ENCODE data around the gene FAM120A.

FAM120A gene

DNA sequence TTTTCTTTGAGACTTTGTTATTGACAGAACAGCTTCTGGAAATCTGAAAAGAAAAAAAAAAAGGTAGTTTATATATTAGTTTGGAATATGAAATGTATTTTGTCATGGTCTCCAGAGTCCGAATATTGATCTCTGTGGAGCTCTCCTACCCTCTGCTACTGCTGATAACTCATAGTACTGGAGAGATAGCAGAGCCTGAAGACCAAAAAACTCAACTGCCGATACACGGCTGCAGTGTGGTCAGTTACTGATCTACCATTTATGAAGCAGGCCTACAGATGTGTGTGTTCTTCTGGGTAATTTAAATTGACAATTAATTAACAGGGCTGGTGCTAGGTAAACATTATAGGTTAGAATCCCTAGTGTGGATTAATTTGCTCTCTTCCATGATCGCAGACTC is 3.8 kb upstream of the FAM120A start:
- no peak for DNase-seq

DNA sequence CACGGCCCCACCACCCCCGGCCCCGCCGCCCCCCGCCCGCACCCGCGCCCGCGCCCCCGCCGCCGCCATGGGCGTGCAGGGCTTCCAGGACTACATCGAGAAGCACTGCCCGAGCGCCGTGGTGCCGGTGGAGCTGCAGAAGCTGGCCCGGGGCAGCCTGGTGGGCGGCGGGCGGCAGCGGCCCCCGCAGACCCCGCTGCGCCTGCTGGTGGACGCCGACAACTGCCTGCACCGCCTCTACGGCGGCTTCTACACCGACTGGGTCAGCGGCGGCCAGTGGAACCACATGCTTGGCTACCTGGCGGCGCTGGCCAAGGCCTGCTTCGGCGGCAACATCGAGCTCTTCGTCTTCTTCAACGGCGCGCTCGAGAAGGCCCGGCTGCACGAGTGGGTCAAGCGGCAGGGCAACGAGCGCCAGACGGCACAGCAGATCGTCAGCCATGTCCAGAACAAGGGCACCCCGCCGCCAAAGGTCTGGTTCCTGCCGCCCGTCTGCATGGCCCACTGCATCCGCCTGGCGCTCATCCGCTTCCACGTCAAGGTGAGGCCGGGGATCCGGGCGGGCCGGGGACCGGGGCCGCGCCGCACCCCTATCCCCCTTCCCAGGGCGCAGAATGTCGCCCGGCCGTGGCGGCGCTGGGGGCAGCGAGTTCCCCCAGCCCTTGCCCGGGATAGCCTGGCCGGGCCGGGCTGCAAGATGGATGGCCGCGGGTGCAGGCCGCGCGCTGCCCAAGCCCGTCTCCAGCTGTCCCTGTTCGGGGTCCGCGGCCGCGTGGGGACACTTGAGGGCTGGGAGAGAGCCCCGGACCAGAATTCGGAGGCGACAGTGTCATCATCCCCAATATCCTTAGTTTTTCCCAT is 594 bp downstream of the FAM120A start:
- no peak for DNase-seq

DNA sequence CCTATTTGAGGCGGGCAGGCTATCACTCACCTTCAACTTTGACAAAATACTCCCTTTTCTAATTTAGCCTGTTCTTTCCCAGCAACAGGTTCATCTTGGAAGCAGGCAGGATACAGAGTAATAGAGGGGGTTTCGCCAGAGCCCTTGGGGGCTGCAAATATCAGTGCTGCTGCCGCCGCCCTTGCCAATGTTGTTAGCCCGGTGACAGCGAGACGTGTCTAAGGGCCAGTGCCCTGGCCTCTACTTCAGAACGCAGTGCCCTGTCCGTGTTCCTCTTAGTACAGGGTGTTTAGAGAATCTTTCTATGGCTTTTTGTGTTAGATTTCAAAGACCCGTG is 1.2 kb downstream of the FAM120A start:
- DNase-seq: no peak

DNA sequence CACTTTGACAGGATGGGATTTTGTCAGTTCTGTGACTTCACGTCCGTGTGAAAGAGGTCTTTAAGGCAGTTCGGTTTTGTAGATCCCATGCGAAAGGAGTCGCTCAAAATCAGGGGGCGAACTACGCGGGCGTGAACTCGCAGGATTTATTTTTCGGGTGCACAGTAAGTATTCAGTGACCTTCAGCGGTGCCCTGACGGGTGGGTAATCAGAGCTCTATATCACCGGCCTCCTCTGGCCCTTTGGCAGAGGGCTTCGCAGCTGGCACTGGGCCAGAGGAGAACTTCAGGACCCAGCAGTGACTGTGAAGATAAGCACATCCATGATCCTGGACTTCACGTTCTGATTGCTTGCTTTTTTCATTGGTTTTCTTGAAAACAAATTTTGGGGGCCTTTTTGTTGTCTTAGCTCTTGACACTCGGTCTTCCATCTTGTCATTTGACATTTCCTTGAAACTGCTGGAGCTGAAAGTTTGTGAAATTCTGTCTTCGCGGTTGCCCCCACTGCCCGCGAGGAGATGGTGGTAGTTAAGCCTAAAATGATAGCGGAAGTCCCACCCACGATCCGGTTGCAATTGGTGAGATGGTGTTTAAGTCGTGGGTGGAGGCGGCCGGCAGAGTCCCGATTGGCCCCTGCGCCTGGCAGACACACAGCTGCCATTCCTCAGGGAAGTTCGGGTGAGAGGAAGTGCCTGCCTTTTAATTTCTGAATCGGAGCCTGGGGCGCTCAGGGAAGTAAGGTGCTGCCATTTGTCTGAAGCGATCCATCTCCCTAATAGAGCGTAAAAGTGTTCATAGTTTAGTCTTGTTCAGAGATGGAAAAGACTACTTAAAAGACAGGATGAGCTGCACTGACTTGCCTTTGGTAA is 1.8 kb downstream of the FAM120A start, which contains the start of gene FAM120AOS:
FAM120AOS (minus strand) TSS at position 535 of the 868 bp plus-strand sequence. CDS start 872 bp downstream, outside the sequence.
- DNase-seq: peak; percentile 87

DNA sequence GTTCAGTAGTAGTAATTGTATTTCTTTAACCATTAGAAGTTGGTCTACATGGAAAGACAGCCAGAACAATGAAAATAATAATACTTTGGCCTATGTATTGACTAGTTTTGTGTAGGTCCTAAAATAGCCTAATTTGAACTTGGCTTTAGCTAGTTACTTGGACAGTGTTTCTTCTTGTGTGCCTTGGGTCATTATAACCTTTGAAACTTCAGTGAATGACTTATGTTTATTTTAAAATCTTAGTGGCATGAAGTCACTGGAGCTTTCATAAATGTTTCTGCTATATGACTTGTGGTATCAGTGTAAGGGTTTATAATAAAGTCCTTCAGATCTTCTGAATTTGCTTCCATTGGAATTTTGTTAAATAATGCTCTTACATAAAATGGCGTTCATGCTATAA is 4.5 kb downstream of the FAM120A start:
- DNase-seq: no peak

DNA sequence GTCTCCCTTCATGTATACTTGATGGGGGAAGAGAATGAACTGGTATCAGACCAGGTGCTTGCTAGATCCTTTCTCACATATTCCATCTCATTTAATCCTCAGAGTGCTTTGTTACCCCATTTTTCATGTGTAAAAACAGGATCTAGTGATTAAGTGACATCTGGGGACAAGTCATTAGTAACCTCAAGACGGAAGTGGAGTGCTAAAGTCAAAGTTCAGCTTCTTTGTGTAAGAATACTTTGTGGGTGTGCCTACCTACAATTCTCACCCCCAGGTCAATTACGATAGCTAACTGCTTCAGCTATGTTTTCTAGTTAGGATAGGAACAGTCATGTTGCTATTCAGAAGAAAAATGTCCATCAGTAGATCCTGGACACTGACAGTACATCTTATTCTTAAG is 5.0 kb downstream of the FAM120A start:
- DNase-seq: no peak

DNA sequence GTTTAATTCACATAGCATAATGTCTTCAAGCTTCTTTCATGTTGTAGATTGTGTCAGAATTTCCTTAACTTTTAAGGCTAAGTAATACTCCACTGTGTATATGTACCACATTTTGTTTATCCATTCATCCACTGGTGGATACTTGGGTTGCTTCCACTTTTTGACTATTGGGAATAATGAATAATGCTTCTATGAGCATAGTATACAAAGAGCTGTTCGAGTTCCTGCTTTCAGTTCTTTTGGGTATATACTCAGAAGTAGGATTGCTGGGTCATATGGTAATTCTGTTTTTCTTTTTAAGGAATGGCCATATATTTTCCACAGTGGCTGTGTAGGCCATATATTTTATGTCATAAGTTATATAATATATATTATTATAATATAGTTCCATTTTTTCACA is 5.5 kb downstream of the FAM120A start:
- DNase-seq: no peak

DNA sequence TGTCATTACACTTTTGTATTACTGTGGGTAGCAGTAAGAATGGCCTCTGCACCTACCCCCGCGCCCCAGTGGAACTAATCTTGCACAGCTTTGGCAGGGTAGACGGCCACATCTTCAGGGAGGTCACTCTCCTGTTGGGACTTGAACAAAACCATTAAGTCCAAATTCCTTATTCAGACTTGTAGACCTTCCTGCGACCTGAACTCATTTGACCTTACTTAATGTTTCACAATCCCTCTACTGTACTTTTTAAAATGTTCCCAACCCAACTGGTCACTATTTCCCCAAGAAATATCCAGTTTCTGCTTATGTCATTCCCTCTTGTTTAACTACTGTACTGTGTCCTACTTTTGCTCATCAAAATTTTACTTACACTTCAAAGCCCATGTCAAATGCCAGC is 7.2 kb downstream of the FAM120A start:
- no peak for DNase-seq

DNA sequence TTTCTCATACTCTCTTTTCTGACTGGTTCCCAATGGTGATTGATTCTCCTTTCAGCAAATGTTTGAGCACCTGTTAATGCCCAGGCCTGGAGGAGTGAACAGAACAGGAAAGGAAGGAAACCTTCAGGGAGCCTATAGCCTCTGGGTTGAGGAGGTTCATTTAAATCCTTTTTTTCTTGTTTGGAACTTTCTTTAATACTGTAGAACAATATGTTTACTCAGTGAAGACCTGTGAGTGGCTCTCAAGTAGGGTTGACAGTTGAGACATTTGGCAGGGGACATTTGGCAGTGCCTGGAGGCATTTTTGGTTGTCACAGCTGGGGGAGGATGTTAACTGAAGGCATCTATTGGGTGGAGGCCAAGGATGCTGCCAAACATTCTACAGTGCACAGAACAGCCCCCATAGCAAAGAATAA is 8.0 kb downstream of the FAM120A start:
- no peak for DNase-seq

DNA sequence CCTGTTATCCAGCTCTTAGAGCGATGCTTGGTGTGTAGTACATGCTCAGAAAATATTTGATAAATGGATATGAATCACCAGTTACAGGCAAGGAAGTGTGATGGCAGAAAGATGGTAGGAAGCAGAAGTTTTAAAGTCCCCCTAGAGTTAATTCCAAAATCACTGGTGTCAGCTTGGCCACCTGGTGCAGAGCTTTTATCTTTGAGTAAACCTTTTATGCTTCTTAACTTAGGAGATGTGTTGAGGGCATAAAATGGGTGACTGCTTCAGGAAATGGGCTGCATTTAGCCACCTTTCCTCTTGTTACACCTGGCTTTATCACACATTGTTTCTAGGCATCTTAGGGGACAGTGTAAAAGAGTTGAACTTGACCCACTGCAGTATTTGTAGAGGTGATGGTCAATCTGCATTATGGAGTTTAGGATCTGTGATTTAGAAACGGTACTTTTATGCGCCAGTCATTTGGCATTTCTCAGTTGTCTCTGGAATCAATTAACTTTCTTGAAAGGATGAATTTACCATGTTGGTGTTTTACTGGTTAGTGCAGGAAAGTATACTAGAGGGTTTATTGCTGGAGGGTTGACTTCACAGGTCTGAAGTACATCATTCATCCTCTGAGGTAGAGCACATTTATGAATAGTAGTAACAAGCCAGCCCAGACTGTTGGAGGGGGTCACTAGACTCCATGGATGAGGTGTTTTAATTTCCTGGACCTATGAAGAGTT is 9.4 kb downstream of the FAM120A start:
- DNase-seq: no peak

DNA sequence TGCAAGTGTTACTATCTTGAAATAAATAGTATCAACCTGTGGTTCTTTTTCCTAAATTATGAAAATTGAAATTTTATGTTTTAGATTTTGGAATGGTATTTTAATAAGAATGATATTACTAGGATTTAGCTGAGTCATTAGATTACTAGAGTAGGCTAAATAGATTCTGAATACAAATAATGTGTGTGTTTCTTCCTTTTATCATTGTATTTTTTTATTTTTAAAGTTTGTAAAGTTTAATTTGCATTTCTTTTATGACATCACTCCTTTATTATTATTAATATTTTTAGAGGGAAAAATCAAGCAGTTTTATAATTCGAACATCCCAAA is 9.9 kb downstream of the FAM120A start:
- DNase-seq: no peak

DNA sequence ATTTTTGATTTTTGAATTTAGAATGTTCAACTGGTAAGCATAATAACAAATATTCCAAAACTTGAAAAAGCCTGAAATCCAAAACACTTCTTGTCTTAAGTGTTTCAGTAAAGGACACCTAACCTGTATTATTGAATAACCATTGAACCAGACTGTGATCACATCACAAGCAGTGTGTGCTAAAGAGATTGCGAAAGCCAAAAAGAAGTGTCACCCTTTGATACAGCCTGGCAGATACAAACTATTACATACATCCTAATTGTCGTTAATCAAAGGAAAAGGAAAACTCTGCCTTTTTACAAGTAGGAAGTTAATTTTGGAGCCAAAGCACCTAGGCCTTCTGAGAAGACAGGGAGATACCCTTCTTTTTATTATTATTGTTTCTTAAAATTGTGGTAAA is 10.3 kb downstream of the FAM120A start:
- DNase-seq: no peak

DNA sequence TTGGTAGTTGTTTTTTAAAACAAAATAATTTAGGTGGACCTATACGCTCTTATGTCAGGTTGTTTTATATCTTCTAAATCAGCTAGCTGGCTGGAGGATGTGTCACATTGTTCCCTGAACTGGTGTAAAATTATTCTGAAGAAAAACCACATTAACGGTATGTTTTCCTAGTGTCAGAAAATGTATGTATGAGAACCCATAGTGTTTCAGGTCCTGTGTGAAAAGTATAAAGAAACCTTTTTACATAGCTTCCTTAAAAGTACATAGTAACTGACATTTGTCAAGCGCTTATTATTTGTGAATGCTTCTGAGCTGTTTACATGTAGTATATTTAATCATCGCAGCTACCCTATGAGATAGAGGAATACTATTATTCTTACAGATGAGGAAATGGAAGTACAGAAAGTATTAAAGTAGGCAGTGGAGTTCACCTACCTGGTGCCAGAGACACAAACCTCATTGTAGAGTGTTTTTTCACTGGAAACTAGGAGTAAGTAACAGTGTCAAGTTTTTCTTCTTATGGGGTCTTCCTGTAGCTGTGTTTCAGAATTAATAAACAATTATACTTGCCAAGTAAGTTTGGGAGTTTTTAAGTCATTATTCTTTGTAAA is 12.3 kb downstream of the FAM120A start:
- DNase-seq: no peak

DNA sequence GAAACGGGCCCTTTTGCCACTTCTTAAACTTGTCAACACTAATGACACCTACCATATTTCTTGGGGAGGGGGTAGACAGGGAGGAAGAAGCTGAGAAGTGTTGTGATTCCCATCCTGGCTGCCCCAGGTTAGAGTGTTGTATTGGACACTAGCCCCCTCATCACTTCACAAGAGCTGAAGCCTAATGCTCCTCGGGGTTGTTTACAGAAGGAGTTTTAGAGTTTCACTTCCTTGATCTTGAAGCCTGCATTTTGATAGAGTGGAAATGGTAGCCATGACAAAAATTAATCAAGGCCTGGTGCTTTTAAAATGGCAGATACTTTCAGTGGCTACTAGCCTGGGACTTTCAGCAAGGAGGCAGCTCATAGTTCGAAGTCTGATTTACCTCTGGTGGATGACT is 12.9 kb downstream of the FAM120A start:
- DNase-seq: no peak

DNA sequence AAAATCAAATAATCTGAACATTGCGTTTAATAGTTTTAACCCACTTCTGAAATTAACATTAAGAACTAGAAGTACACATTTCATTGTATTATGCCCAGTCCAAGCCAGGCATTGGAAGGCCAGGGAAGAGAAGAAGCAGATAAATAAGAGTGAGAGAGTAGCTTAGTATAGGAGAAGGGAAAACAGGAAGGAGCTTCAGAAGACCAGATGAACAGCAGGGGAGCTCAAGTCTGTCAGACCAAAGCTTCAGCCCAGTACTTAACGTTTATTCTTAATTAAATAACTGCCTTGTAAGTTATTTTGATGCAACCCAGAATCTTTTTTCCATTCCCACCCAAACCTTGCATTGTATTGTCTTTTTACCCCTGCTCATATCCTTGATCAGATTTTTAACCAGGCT is 13.4 kb downstream of the FAM120A start:
- no peak for DNase-seq

DNA sequence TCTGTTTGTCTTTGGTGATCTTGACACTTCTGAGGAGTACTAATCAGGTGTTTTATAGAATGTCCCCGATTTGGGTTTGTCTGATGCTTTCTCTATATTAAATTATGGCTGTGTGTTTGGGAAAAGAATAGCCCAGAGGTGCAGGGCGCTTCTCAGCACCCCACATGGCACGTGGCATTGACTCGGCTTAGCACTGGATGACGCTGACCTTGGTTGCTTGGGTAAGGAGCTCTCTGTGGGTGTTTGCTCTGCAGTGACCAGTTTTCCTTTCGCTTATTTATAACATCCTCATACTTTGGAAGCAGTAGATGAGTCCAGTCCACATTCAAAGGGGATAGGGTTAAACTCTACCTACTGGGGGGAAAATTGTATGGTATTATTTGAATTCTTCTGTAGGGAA is 14.4 kb downstream of the FAM120A start:
- DNase-seq: no peak

DNA sequence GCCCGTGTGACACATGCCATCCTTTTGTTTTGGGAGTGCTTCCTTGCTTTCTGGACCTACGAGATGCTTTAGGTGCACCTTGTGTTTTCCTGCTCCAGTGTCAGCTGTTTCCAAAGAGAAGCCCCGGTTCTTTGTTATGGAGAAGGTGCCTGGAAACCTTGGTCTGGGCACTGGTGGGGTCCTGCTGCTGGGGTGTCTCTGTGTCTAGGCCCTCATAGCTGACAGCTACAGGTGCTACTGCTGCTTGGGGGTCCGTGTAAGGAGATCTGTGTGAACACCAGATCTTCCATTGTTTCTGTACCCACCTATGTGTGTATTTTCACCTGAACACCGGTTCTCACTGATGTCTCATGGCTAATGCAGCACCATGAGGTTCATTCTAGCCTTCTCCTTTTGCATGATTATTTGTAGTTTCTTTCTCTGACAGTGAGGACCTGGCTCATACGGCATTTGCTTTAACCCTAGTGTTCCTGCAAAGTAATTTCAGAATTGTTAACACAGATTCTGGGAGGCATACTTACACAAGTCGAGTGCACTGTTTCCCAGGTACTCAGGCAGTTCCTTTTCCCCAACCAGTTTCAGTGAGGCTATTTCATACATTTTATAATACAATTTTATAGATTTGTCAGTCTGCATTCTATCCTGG is 15.1 kb downstream of the FAM120A start:
- DNase-seq: no peak

DNA sequence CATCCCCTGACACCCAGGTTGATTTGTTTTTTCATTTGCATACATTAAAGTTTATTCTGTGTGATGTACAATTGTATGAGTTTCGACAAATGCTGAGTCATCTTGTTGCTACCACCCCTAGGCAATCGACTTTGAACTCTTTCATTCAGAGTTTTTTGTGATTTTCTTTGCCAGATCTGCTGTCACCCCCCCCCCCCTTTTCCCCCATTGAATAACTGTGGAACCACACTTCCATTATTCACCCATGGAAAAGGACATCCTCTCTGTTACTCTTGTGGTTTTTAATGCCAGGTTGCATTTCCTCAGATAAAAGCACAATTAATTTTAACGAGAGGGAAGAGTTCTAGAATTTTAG is 15.6 kb downstream of the FAM120A start:
- DNase-seq: no peak

DNA sequence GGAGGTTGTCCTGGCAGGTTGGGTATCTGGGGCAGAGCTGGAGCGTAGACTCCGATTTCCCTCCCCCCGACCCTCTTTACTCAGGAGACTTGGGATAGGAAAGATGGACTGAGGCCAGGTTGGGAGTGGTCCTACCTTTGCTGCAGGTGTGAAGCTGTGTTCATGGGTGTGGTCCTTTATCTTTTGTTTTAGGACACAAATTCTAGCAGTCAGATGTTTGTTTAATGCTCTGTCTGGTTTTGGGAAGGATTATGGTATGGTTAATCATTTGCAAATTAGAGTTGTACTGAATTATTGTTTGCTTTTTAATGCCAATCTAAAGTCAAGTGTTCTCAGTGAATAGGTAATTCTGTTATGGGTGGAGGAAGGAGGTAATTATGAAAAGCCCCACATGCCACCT is 16.0 kb downstream of the FAM120A start:
- DNase-seq: no peak

DNA sequence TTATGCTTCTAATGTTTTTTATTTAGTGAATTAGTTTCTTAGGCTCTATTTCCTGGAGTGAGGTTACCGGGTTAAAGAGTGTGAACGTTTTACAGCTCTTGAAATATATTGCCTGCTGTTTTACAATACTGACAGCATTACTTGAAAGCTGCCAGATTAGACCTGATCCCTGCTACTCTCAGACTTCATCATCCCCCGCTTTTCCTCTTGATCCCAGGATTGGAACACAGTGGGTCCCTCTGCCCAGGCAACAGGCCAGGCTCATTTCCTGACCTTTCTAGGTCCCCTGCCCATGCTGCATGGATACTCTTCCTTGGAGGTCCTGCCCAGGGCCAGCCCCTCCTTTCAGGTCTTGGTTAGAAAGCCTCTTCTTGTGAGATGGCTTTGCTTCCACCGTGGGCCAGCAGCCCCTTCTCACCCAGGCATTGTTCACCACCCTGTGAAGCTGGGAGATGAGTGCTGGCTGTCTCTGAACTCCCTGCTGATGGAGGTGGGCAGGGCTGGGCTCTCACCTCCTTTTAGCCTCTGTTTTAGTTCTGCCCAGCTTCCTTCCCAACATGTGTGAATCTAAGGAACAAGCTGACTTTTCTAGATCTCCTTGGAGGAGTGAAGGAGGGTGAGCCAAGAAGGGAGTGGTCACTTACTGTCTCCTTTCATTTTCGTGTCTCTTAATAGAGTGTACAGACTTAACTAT is 17.4 kb downstream of the FAM120A start:
- DNase-seq: no peak

DNA sequence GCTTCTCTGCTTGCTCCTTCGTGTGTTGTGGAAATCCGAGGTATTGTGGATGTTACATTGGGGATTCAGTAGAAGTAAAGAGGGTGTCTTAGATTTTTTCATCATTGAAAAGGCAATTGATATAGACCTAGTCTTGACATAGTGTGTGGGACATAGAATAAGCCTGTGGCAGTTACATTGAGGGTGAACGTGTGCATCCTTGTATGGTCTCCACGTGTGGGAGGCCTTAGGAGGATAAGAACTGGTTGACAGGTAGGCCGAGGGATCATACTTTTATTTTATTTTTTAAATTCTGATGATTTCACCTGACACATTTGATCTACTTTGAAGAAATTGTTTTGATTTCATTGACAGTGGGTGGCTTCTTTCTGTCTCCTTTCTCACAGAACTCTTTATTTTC is 18.9 kb downstream of the FAM120A start:
- DNase-seq: no peak

DNA sequence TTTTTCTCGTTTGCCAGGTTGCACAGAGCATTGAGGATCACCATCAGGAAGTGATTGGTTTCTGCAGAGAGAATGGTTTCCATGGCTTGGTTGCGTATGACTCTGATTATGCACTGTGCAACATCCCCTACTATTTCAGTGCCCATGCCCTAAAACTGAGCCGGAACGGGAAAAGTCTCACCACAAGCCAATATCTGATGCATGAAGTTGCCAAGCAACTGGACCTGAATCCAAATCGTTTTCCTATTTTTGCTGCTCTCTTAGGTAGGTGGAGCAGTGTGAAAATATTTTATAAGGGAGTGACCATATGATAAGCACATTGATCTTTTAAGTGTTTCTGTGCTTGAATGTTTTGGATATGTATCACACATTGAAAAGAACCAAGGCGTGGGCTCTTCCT is 19.6 kb downstream of the FAM120A start:
- no peak for DNase-seq
